Stimulated activated CD8-positive, alpha-beta memory T cell treated with anti-CD3 and anti-CD28 coated beads, Interleukin-2, amount 100 ng/mL, for 1 hour (primary cell): ENCODE data around the gene PPP1R7.
A peak's percentile ranks its signal among the peaks of the same experiment; 100 is the strongest.

Experiments used
- DNase-seq, 2 donors: peaks; one replicate each; pipeline ENCODE4 v3.0.0-alpha.2; 2020; ENCODE audit warnings: low read depth in 2 of 2

The PPP1R7 gene

GRCh38 chr2:241139531-241140444, 10.5 kb upstream of the PPP1R7 start:
- no peak for DNase-seq

DNA sequence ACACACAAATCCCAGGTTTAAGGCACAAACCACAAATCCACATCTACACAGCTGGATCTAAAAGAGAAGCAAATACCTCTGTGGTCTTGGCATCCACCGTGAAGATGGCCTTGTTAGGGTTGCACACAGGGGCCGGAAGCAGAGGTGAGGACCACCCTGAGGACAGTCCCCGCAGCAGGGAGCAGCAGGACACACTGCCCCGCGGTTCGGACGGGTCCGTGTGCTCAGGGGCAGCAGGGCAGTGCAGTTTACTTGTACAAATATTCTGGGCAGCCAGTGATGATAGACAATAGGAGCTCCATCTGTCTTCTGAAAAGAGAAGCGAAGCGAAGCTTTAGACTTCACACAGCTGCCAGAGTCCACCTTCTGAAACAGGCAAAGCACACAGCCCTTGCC, 9.8 kb upstream of the PPP1R7 start:
- DNase-seq, result no peak

- no peak for DNase-seq
Observed at GRCh38 chr2:241141214-241141770, 9.0 kb upstream of the PPP1R7 start.

DNA sequence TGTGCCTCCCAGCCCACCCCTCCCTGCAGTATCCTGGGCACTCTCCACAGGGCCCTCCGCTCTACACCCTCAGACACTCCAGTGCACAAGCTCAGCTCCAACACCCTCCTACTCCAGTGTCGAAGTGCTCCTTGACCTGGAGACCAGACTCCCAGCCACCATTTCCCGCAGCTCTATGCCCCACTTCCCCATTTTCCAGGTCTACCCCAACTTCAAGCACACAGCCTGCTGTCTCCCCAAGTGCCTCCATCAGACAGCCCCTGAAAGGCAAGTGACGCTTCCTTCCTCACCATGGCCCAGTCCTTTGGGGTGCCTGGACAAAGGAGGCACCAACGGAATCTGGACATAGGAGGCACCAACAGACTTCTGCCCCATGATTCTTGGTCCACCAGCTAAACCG, 8.2 kb upstream of the PPP1R7 start:
- DNase-seq, result no peak

DNA sequence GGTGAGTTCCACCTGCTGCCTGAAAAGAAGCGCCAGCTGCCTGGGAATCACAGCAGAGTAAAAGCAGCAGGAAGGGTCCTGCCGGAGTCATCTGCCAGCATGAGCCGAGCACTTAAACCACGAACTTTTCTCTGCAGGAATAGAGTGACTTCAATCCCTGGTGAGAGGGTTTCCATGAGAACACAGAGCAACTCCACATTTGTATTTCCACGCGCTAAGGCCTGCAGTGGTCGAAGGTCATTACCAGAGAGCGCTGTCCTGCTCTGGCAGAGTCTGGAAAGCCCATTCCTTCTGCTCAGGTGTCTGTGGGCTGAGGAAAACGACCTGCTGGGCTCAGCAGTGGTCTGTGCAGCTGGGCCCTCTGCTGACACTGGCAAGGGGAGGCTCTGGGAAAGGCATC, 7.7 kb upstream of the PPP1R7 start:
- no peak for DNase-seq

- DNase-seq, result no peak
Observed at GRCh38 chr2:241146286-241146685, 4.0 kb upstream of the PPP1R7 start.

DNA sequence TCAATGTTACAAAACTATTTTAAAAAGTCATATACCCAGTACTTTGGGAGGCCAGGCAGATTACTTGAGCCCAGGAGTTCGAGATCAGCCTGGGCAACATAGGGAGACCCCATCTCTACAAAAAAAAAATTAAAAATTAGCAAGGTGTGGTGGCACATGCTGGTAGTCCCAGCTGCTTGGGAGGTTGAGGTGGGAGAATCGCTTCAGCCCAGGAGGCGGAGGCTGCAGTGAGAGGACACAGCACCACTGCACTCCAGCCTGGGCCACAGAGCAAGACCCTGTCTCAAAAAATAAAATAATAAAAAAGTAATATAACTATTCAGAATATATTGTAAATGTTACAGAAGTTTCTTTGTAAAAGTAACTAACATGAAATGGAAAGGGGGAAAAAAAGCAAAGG, 2.9 kb upstream of the PPP1R7 start:
- DNase-seq, result no peak

GRCh38 chr2:241148239-241148638, 2.0 kb upstream of the PPP1R7 start:
- DNase-seq, result no peak

GRCh38 chr2:241148891-241149674, 1.2 kb upstream of the PPP1R7 start, which contains the start of gene PASK:
Gene PASK (minus strand): TSS chr2:241149472. CDS start chr2:241143032, 6,440 bp downstream.
- DNase-seq, result peak; percentile 78 to 86

GRCh38 chr2:241149675-241149924, 667 bp upstream of the PPP1R7 start:
- no peak for DNase-seq

- no peak for DNase-seq
Observed at GRCh38 chr2:241150660-241151530, 628 bp downstream of the PPP1R7 start.

- no peak for DNase-seq
Observed at GRCh38 chr2:241151934-241152660, 1.8 kb downstream of the PPP1R7 start.

- no peak for DNase-seq
Observed at GRCh38 chr2:241153616-241154015, 3.3 kb downstream of the PPP1R7 start.

DNA sequence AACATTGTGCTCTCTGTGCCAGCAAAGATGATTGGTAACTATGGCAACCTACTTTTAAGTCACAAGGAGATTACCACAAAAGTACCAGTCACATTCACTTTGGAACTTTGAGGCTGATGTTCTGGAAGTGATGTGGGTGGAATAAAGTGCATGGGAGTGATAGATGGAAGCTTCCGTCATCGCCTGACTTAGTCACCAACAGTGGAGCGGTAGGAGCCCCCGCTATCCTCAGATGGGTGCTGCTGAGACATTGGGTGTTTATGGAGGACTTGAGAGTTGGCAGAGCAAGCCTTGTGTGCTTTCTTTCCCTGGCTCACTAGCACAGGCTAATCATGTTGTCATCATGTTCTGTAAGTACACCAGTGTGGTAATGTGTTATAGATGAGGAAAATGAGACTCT, 4.6 kb downstream of the PPP1R7 start:
- no peak for DNase-seq

DNA sequence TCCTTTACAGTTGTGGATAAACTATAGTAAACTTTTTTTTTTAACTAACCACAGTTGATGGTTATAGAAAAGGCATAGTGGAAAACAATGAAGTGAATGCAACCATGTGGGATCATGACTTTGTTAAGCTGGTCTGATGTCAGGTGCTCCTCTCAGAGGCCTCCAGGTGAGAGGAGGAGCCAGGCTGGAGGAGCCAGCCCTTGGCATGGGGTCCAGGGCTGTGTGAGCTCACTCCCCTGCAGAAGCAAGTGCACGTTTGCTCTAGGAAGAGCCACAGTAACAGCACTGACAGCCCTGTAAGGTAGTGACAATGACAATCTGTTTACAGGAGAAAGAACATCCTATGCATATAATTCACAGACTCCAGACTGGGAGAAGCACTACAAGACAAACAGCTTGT, 5.7 kb downstream of the PPP1R7 start:
- no peak for DNase-seq

- no peak for DNase-seq
Observed at GRCh38 chr2:241156971-241157441, 6.7 kb downstream of the PPP1R7 start.

GRCh38 chr2:241157841-241158545, 7.7 kb downstream of the PPP1R7 start:
- DNase-seq, result no peak

- DNase-seq, result no peak
Observed at GRCh38 chr2:241158546-241158900, 8.3 kb downstream of the PPP1R7 start.

DNA sequence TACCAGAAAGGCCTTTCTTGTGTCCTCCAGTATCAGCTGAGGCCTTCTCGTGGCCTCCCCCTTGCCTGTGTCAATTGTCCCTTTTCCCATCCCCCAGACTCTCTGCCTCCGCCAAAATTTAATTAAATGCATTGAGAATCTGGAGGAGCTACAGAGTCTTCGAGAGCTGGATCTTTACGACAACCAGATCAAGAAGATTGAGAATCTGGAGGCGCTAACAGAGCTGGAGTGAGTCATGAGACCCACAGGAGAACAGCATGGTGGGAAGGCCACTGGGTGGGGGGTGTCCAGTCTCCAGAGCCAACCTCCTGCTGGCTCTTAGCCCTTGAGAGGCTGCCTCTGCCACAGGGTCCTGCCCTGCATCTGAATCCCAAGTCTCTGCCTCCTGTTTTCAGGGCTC, 8.8 kb downstream of the PPP1R7 start:
- DNase-seq, result no peak

DNA sequence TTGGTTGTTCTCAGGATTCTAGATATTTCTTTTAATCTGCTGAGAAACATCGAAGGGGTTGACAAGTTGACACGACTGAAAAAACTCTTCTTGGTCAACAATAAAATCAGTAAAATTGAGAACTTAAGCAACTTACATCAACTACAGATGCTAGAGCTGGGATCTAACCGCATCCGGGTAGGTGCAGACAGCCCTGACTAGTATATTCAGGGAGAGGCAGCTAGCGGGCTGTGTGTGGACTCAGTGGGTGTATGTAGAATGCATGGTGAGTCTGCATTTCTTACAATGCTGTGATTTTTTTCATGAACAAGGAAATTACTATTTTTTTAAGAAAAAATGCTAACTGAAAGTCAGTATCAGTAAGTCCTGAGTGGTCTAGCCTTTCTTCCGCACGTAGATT, 10.1 kb downstream of the PPP1R7 start:
- DNase-seq, result no peak
